Smooth muscle cell (in vitro differentiated cells): ENCODE measurements around the gene RERGL. TPM values are rescaled to one million over a fixed set of nuclear protein-coding genes. Genes with fewer than 3 reads are reported as not detected.
"Not testable (repeated sequence)": the region's sequence is repeated elsewhere in the genome, so short reads cannot be mapped to it uniquely, and the experiment has no call there.

Experiments used
- DNase-seq: peaks from one replicate; lab custom pipeline; 2025; ENCODE audit not compliant: unreplicated experiment; lab: John Stamatoyannopoulos, UW
- H2AFZ ChIP-seq: fragments of 200-600 bp; sonication (generic); 2 replicates; pipeline ENCODE4 v1.6.0; 2016; ENCODE audit warnings: antibody characterized with exemption, low read depth, mild to moderate bottlenecking
- H3F3A ChIP-seq: fragments of 200-600 bp; sonication (generic); 2 replicates; pipeline ENCODE4 v1.6.0; 2017; ENCODE audit warnings: antibody characterized with exemption, low read depth
- H3K27ac ChIP-seq: fragments of 200-600 bp; sonication (generic); 2 replicates; pipeline ENCODE4 v1.5.1; 2016; ENCODE audit warnings: low read depth, mild to moderate bottlenecking
- H3K27me3 ChIP-seq: fragments of 200-600 bp; sonication (generic); 2 replicates; pipeline ENCODE4 v1.6.1; 2016; ENCODE audit warnings: low read depth, mild to moderate bottlenecking
- H3K36me3 ChIP-seq: fragments of 200-600 bp; sonication (generic); 2 replicates; pipeline ENCODE4 v1.5.1; 2016; ENCODE audit warnings: low read depth
- H3K4me1 ChIP-seq: fragments of 200-600 bp; sonication (generic); 2 replicates; pipeline ENCODE4 v1.5.1; 2016; ENCODE audit warnings: low read depth
- H3K4me2 ChIP-seq: fragments of 200-600 bp; sonication (generic); 2 replicates; pipeline ENCODE4 v1.6.0; 2016; ENCODE audit warnings: mild to moderate bottlenecking
- H3K4me3 ChIP-seq: fragments of 200-600 bp; sonication (generic); 2 replicates; pipeline ENCODE4 v1.5.1; 2016; ENCODE audit warnings: mild to moderate bottlenecking
- H3K79me2 ChIP-seq: fragments of 200-600 bp; sonication (generic); 2 replicates; pipeline ENCODE4 v1.6.0; 2016; ENCODE audit warnings: low read depth, mild to moderate bottlenecking
- H3K9ac ChIP-seq: fragments of 200-600 bp; sonication (generic); 2 replicates; pipeline ENCODE4 v1.6.0; 2016; ENCODE audit warnings: low read depth
- H3K9me3 ChIP-seq: fragments of 200-600 bp; sonication (generic); replicated peaks from 2 replicates; pipeline ENCODE4 v1.5.1; 2016; ENCODE audit warnings: low read depth
- H4K20me1 ChIP-seq: fragments of 200-600 bp; sonication (generic); 2 replicates; pipeline ENCODE4 v1.6.0; 2016; ENCODE audit warnings: low read depth
- WGBS: methylation state at CpG from one replicate; pipeline ENCODE4 v1.1.7; 2016; ENCODE audit warnings: low lambda C conversion rate; 5-methylcytosine and 5-hydroxymethylcytosine counted together
- polyA plus RNA-seq: library from polyadenylated mRNA; unstranded; fragments of >200 nt; fragmentation: Nextera tagmentation; extraction: Ambion mirVana; gene quantifications from 2 replicates; pipeline ENCODE4 v1.2.1, GENCODE V29; 2016
- total RNA-seq: library from RNA; depleted of rRNA; stranded (reverse); fragments of >200 nt; gene quantifications from 2 replicates; pipeline ENCODE4 v1.2.3, GENCODE V29; 2014
- TF ChIP-seq, protein P1 (sequence below): fragments of 200-600 bp; sonication (generic); IDR thresholded peaks from 2 replicates; pipeline ENCODE4 v1.5.1; 2017; ENCODE audit warnings: borderline replicate concordance, mild to moderate bottlenecking, antibody characterized with exemption; ENCODE audit not compliant: insufficient read depth, poor library complexity, severe bottlenecking

RERGL gene
- total and polyA plus RNA-seq, 2 experiments from 2014 or later: not detected

GRCh38 chr12:18045446-18045992 lies 44.5 kb downstream of the RERGL start:
- H3K36me3 ChIP-seq: no peaks in the 10 kb centered on the region
- no peaks in the 10 kb centered on the region for H4K20me1 ChIP-seq
- no peak overlapping the region for H3K27ac ChIP-seq
- H3K9ac ChIP-seq: no peak overlapping the region
- H3K79me2 ChIP-seq: no peaks in the 10 kb centered on the region
- TF ChIP-seq, protein P1, sequence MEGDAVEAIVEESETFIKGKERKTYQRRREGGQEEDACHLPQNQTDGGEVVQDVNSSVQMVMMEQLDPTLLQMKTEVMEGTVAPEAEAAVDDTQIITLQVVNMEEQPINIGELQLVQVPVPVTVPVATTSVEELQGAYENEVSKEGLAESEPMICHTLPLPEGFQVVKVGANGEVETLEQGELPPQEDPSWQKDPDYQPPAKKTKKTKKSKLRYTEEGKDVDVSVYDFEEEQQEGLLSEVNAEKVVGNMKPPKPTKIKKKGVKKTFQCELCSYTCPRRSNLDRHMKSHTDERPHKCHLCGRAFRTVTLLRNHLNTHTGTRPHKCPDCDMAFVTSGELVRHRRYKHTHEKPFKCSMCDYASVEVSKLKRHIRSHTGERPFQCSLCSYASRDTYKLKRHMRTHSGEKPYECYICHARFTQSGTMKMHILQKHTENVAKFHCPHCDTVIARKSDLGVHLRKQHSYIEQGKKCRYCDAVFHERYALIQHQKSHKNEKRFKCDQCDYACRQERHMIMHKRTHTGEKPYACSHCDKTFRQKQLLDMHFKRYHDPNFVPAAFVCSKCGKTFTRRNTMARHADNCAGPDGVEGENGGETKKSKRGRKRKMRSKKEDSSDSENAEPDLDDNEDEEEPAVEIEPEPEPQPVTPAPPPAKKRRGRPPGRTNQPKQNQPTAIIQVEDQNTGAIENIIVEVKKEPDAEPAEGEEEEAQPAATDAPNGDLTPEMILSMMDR: no peak
- no peak overlapping the region for H3K4me2 ChIP-seq
- H3K9me3 ChIP-seq: no peaks in the 10 kb centered on the region
- no peaks in the 10 kb centered on the region for H3K4me1 ChIP-seq
- H3K4me3 ChIP-seq: no peak overlapping the region
- DNase-seq: no peak
- no peaks in the 10 kb centered on the region for H3F3A ChIP-seq
- no peak overlapping the region for H2AFZ ChIP-seq
- H3K27me3 ChIP-seq: no peaks in the 10 kb centered on the region
- whole genome bisulfite sequencing: 85% methylated on average over 7 of the region's 7 CpGs

GRCh38 chr12:18040060-18040742 lies 49.8 kb downstream of the RERGL start:
- DNase-seq: not testable (repeated sequence)

More at GRCh38 chr12:18040060-18040742, 49.8 kb downstream of the RERGL start:
- H3K36me3 ChIP-seq, H3K9ac ChIP-seq, H3K9me3 ChIP-seq, H3K4me1 ChIP-seq, H4K20me1 ChIP-seq, H2AFZ ChIP-seq, H3K27ac ChIP-seq, H3K4me3 ChIP-seq, H3K27me3 ChIP-seq, H3F3A ChIP-seq, H3K4me2 ChIP-seq, H3K79me2 ChIP-seq: not testable (repeated sequence)
- 96% methylated on average over 27 of the region's 27 CpGs for WGBS

Other genes starting within 250 kb of the RERGL start
- gene PIK3C2G, start 171.3 kb upstream of the RERGL start, total RNA-seq: 0.63 and 5.6 TPM in 2 replicates
- gene PIK3C2G, start 171.3 kb upstream of the RERGL start, polyA plus RNA-seq: not detected in 2 replicates